ENCODE data around the gene TOX4.

- TF ChIP-seq CTCF (IDR thresholded peaks at IDR 0.05) (no peak), TCF7L2 (IDR thresholded peaks at IDR 0.05; ENCODE audit: low read depth, low read length) (no peak), REST (IDR thresholded peaks at IDR 0.05; ENCODE audit: insufficient read depth in 1 of 2, low read depth in 2 of 2, low read length in 1 of 2) (no peak), SIN3A (IDR thresholded peaks at IDR 0.05; ENCODE audit: borderline replicate concordance, insufficient read depth, low read depth, low read length) (no peak)
Measured at GRCh38 chr14:21510735-21511657, 34.0 kb downstream of the TOX4 start, which contains the start of gene METTL3.

Measured in Panc1 (cell line).